ENCODE results near the gene DIAPH3. TPM values are rescaled to one million over a fixed set of nuclear protein-coding genes. Genes with fewer than 3 reads are reported as not detected.

DIAPH3 gene
- total RNA-seq, 1 experiment from 2014 or later: 11.4 TPM

DNA sequence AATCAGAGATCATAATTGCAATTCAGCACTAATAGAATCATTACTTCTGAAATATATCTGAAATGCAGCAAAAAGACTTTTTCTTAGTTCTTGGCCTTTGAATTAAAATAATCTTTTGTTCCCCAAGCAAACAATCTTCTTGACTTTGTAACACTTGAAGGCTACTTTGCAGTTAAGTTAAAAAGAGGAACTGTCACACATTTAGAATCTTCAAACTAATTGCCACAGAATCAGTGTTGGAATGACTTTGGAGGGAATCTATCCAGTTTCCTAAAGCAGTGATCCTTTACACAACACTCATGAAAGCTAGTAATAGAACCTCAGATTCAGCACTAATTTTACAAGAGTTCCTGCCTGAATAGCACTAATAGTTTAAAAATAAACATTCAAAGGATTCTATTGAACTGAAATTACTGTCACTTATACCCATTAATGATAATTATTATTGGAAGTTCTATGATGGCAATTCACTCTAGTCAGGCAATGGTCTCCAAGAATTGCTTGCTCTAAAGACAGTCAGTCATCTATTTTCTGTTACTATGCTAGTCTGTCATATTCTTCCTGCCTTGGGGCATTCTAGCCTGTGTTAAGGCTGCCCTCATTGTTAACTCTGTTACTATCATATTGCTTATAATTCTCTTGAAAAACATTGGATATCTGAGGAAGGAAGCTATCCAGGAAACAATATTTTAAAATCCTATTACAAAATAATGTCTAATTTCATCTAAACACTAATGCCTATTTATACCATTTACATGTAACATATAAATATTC, 362.4 kb downstream of the DIAPH3 start:
- intact Hi-C loops (cut with micrococcal nuclease; ENCODE audit: unreplicated experiment): no loop called here
- no TSS peak for BruUV-seq (replicated peaks)
- no peak overlapping the region for H3K27ac Mint-ChIP-seq (ENCODE audit: unreplicated experiment)
- CTCF ChIA-PET: no interaction called here
- H3K27me3 Mint-ChIP-seq (ENCODE audit: unreplicated experiment): no peaks in the 10 kb centered on the region
- no peak for DNase-seq
- no peak overlapping the region for H3K4me3 Mint-ChIP-seq (ENCODE audit: low read depth, unreplicated experiment)
- TF ChIP-seq CTCF (IDR thresholded peaks at IDR 0.05; ENCODE audit: unreplicated experiment): no peak
- H3K4me1 Mint-ChIP-seq (ENCODE audit: low read depth, unreplicated experiment): no peaks in the 10 kb centered on the region
- H3K36me3 Mint-ChIP-seq (ENCODE audit: insufficient read depth, unreplicated experiment): no peaks in the 10 kb centered on the region
- no peaks in the 10 kb centered on the region for H3K9me3 Mint-ChIP-seq (ENCODE audit: low read depth, unreplicated experiment)

DNA sequence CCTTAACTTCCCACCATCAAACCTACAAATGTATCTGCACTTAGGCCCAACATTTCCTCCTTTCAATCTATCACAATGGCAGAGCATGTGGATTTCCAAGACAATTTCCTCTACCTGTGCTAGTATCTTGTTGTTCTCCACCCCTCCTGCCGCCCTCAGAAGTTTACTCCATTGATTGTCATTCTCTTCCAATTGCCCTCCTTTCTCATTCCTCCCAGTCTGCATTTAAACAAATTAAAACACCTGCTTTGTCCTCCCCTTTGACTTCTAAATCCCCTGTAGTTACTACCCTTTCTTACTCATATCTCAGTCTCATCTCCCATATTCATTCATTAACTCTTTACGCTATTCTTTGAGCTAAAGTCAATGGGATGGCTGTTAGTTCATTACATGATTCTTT, 370.6 kb downstream of the DIAPH3 start:
- Mint-ChIP-seq H3K36me3 (ENCODE audit: insufficient read depth, unreplicated experiment) (no peaks in the 10 kb centered on the region), H3K4me1 (ENCODE audit: low read depth, unreplicated experiment) (no peaks in the 10 kb centered on the region), H3K27me3 (ENCODE audit: unreplicated experiment) (no peaks in the 10 kb centered on the region), H3K4me3 (ENCODE audit: low read depth, unreplicated experiment) (no peak overlapping the region), H3K27ac (ENCODE audit: unreplicated experiment) (no peak overlapping the region), H3K9me3 (ENCODE audit: low read depth, unreplicated experiment) (no peaks in the 10 kb centered on the region)
- CTCF ChIA-PET: no interaction called here
- no peak for TF ChIP-seq CTCF (IDR thresholded peaks at IDR 0.05; ENCODE audit: unreplicated experiment)
- intact Hi-C loops (cut with micrococcal nuclease; ENCODE audit: unreplicated experiment): no loop called here
- no TSS peak for BruUV-seq (replicated peaks)
- no peak for DNase-seq

- intact Hi-C loops (cut with micrococcal nuclease; ENCODE audit: unreplicated experiment): no loop called here
- no peak for DNase-seq
- H3K4me3 Mint-ChIP-seq (ENCODE audit: low read depth, unreplicated experiment): no peak overlapping the region
- H3K27ac Mint-ChIP-seq (ENCODE audit: unreplicated experiment): no peak overlapping the region
- TF ChIP-seq CTCF (IDR thresholded peaks at IDR 0.05; ENCODE audit: unreplicated experiment): no peak
- CTCF ChIA-PET: no interaction called here
- no peaks in the 10 kb centered on the region for H3K27me3 Mint-ChIP-seq (ENCODE audit: unreplicated experiment)
- H3K4me1 Mint-ChIP-seq (ENCODE audit: low read depth, unreplicated experiment): no peaks in the 10 kb centered on the region
- BruUV-seq (replicated peaks): no TSS peak
- no peaks in the 10 kb centered on the region for H3K36me3 Mint-ChIP-seq (ENCODE audit: insufficient read depth, unreplicated experiment)
- no peaks in the 10 kb centered on the region for H3K9me3 Mint-ChIP-seq (ENCODE audit: low read depth, unreplicated experiment)
Observed at GRCh38 chr13:59790626-59791025, 373.1 kb downstream of the DIAPH3 start.

GRCh38 chr13:59789558-59789957, 374.2 kb downstream of the DIAPH3 start:
- no peaks in the 10 kb centered on the region for H3K9me3 Mint-ChIP-seq (ENCODE audit: low read depth, unreplicated experiment)
- DNase-seq: no peak
- no peaks in the 10 kb centered on the region for H3K36me3 Mint-ChIP-seq (ENCODE audit: insufficient read depth, unreplicated experiment)
- H3K27ac Mint-ChIP-seq (ENCODE audit: unreplicated experiment): no peak overlapping the region
- BruUV-seq (replicated peaks): no TSS peak
- intact Hi-C loops (cut with micrococcal nuclease; ENCODE audit: unreplicated experiment): no loop called here
- CTCF ChIA-PET: no interaction called here
- H3K4me3 Mint-ChIP-seq (ENCODE audit: low read depth, unreplicated experiment): no peak overlapping the region
- H3K27me3 Mint-ChIP-seq (ENCODE audit: unreplicated experiment): no peaks in the 10 kb centered on the region
- H3K4me1 Mint-ChIP-seq (ENCODE audit: low read depth, unreplicated experiment): no peaks in the 10 kb centered on the region
- no peak for TF ChIP-seq CTCF (IDR thresholded peaks at IDR 0.05; ENCODE audit: unreplicated experiment)

Data from Calu3 (cell line).